Right lobe of liver (tissue), 6 donors: ENCODE data around the gene LMO7. TPM values are rescaled to one million over a fixed set of nuclear protein-coding genes. Genes with fewer than 3 reads are reported as not detected.

Experiments used
- ATAC-seq, 4 donors: fragments of 200-7000 bp; cut with Tn5 transposase; one replicate each; pipeline ENCODE4 v1.9.1; 2020; ENCODE audit warnings: mild to moderate bottlenecking in 4 of 4, moderate library complexity in 4 of 4
- DNase-seq, 3 donors: peaks; one replicate each; pipeline ENCODE4 v3.0.0-alpha.2; 2020
- H3K27ac ChIP-seq, 3 donors: fragments of 200-600 bp; one replicate each; pipeline ENCODE4 v1.8.0; 2022
- H3K27me3 ChIP-seq, 2 donors: fragments of 200-600 bp; one replicate each; pipeline ENCODE4 v1.8.0; 2022
- H3K36me3 ChIP-seq, 4 donors: fragments of 200-600 bp; sonication (generic) in 1 of 4; one replicate each; pipeline versions ENCODE4 v1.5.1 to v1.8.0; 2017 to 2022; ENCODE audit warnings: control low read depth in 1 of 4
- H3K4me1 ChIP-seq, 4 donors: fragments of 200-600 bp; sonication (generic) in 1 of 4; one replicate each; pipeline versions ENCODE4 v1.5.1 to v1.8.0; 2017 to 2022; ENCODE audit warnings: control low read depth in 1 of 4
- H3K4me3 ChIP-seq, 3 donors: fragments of 200-600 bp; one replicate each; pipeline ENCODE4 v1.8.0; 2022
- H3K9me3 ChIP-seq, 4 donors: fragments of 200-600 bp; sonication (generic) in 1 of 4; one replicate each; pipeline versions ENCODE4 v1.5.1 to v1.8.0; 2017 to 2022; ENCODE audit warnings: control low read depth in 1 of 4
- CTCF ChIP-seq, 4 donors: fragments of 200-600 bp in 3 of 4; fragments of 450-650 bp in 1 of 4; IDR thresholded peaks; one replicate each; pipeline versions ENCODE4 v1.5.1 to v1.8.0; 2016 to 2022; ENCODE audit warnings: antibody characterized with exemption in 4 of 4, mild to moderate bottlenecking in 2 of 4
- POLR2A ChIP-seq: fragments of 450-650 bp; IDR thresholded peaks from one replicate; pipeline ENCODE4 v1.6.1; 2017; ENCODE audit warnings: antibody characterized with exemption, mild to moderate bottlenecking
- WGBS: methylation state at CpG from one replicate; pipeline ENCODE4 v1.1.6; 2018; ENCODE audit warnings: low coverage, low lambda C conversion rate; ENCODE audit not compliant: insufficient coverage; ENCODE audit errors: missing lambda C conversion rate; 5-methylcytosine and 5-hydroxymethylcytosine counted together
- intact Hi-C, 2 donors: fragments of 100-400 bp; cut with DNase I; formaldehyde crosslinking; loops; one replicate each; pipeline versions ENCODE4 v1.11.2 to v1.14.1; 2022
- total RNA-seq, 6 experiments: library from RNA; depleted of rRNA in 2 of 6; stranded (reverse); fragments of >200 nt in 2 of 6; fragmentation: NEBNext Ultra II Directional in 3 of 6; extraction: Animal tissue kit (Norgen Biotek cat#: 25700) in 3 of 6; gene quantifications; one replicate each; pipeline versions ENCODE4 v1.1.0 to v1.2.4, GENCODE V29; 2016 to 2023
- donor health status: DM: no; HTN: yes; CAD: no.
- donor health status: DM: no; HTN: no; CAD: no.
- donor health status: DM: no; HTN: no; CAD: no.
- donor health status: DM: no; HTN: yes; CAD: no.
- donor health status: DM: no; HTN: yes; CAD: no.

The LMO7 gene
- total RNA-seq, 6 experiments from 2014 or later: 42.3 to 60.2 (median 51.1) TPM

GRCh38 chr13:75902166-75903104, 266.3 kb downstream of the LMO7 start:
- ATAC-seq (no peak), DNase-seq (no peak)
- TF ChIP-seq POLR2A (no peak), CTCF (IDR thresholded peaks at IDR 0.05) (no peak)
- Histone ChIP-seq H3K27ac (no peak overlapping the region), H3K27me3 (no peaks in the 10 kb centered on the region), H3K4me1 (no peaks in the 10 kb centered on the region), H3K36me3 (no peaks in the 10 kb centered on the region), H3K4me3 (no peak overlapping the region), H3K9me3 (no peaks in the 10 kb centered on the region)
- intact Hi-C loops: no loop called here
- 45% methylated on average over 6 of the region's 8 CpGs for WGBS

GRCh38 chr13:75904012-75904411, 267.9 kb downstream of the LMO7 start:
- no peaks in the 10 kb centered on the region for H3K9me3 ChIP-seq
- intact Hi-C loops: no loop called here
- DNase-seq: no peak
- TF ChIP-seq POLR2A (no peak), CTCF (IDR thresholded peaks at IDR 0.05) (no peak)
- 38% methylated on average over 2 of the region's 2 CpGs for WGBS
- no peaks in the 10 kb centered on the region for H3K36me3 ChIP-seq
- H3K27ac ChIP-seq: no peak overlapping the region
- no peaks in the 10 kb centered on the region for H3K4me1 ChIP-seq
- H3K27me3 ChIP-seq: no peaks in the 10 kb centered on the region
- ATAC-seq: no peak
- H3K4me3 ChIP-seq: no peak overlapping the region

GRCh38 chr13:75906315-75906714, 270.2 kb downstream of the LMO7 start:
- 57% methylated on average over 5 of the region's 5 CpGs for whole genome bisulfite sequencing
- Histone ChIP-seq H3K27ac (no peak overlapping the region), H3K4me3 (no peak overlapping the region), H3K27me3 (no peaks in the 10 kb centered on the region), H3K4me1 (no peaks in the 10 kb centered on the region), H3K36me3 (no peaks in the 10 kb centered on the region), H3K9me3 (no peaks in the 10 kb centered on the region)
- intact Hi-C loops: no loop called here
- ATAC-seq (no peak), DNase-seq (no peak)
- no peak for TF ChIP-seq CTCF (IDR thresholded peaks at IDR 0.05)
- no peak for TF ChIP-seq POLR2A

- WGBS: 29% methylated on average over 4 of the region's 5 CpGs
- Histone ChIP-seq H3K4me1 (no peaks in the 10 kb centered on the region), H3K27ac (no peak overlapping the region), H3K27me3 (no peaks in the 10 kb centered on the region), H3K9me3 (no peaks in the 10 kb centered on the region), H3K36me3 (no peaks in the 10 kb centered on the region), H3K4me3 (no peak overlapping the region)
- DNase-seq (no peak), ATAC-seq (no peak)
- TF ChIP-seq CTCF (IDR thresholded peaks at IDR 0.05): no peak
- no peak for TF ChIP-seq POLR2A
- intact Hi-C loops: no loop called here
Observed at GRCh38 chr13:75907044-75907443, 270.9 kb downstream of the LMO7 start.
